ENCODE results near the gene EPN3. TPM values are rescaled to one million over a fixed set of nuclear protein-coding genes. Genes with fewer than 3 reads are reported as not detected.

Gene EPN3
- total RNA-seq: 10 to 100 TPM in 1 of 4 donors, under 1 TPM in 1, not detected in 2; 0.30 to 41.1 TPM

- no peak within 1 kb of the TSS for H3K27ac ChIP-seq
- intact Hi-C loops (cut with DNase I; ENCODE audit: low total_unique reads): no loop called here
- no peak for TF ChIP-seq POLR2A (IDR thresholded peaks at IDR 0.05)
- no peak for TF ChIP-seq CTCF (IDR thresholded peaks at IDR 0.05)
- H3K4me1 ChIP-seq: peaks cover 0 to 17% of the 10 kb centered on the region in 2 donors
- DNase-seq: no peak
- no peaks in the 10 kb centered on the region for H3K9me3 ChIP-seq
- H3K36me3 ChIP-seq: no peaks in the 10 kb centered on the region
- peak within 1 kb of the TSS in 1 of 2 donors; percentile 5 for H3K4me3 ChIP-seq
- peaks cover 0 to 6% of the 10 kb centered on the region in 2 donors for H3K27me3 ChIP-seq
These were observed at the start of gene EPN3 for GRCh38 chr17:50532452-50533024. TSS of gene EPN3 (plus strand) at chr17:50532735. CDS start at chr17:50536557, 3,822 bp downstream.

GRCh38 chr17:50483266-50483665, 49.3 kb upstream of the EPN3 start:
- Histone ChIP-seq H3K27me3 (no peaks in the 10 kb centered on the region), H3K27ac (peak overlapping the region; percentile 83 to 91), H3K4me1 (peaks cover 0 to 11% of the 10 kb centered on the region in 2 donors), H3K9me3 (no peaks in the 10 kb centered on the region), H3K4me3 (no peak overlapping the region), H3K36me3 (no peaks in the 10 kb centered on the region)
- DNase-seq: no peak
- intact Hi-C loops (cut with DNase I; ENCODE audit: low total_unique reads): no loop called here
- TF ChIP-seq POLR2A (IDR thresholded peaks at IDR 0.05) (no peak), CTCF (IDR thresholded peaks at IDR 0.05) (no peak)

DNA sequence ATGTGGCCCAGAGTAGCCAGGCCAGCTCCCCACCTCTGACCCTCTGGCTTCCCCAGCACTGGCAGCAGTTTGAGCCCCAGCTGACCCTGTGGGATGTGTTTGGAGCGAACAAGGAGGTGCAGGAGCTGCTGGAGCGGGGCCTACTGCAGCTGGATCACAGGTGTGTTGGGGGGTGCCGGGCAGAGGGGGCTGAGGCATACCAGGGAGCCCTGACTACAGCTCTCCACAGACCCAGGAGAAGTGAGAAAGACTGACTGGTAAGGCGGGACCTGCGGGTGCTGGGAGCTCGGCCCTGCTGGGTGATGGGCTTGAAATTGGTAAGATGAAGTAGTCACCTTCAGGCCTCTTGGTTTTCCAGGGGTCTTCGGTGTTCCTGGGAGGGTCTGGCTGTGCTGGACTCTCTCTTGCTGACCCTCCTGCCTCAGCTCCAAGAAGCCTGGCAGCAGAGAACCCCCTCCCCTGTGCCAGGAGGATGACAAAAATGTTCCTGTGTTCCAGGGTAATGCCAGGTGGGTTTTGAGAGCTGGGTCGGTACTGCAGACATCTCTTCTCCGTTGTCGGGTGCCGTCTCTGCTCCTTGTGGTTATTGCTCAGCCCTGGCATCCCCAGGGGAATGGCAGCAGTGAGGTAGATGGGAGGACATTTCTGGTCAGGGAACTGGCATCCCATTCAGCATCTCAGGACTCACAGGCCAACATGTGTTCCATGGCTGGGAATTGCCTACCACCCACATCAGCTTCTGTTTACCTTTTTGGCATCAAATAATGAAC, 48.0 kb upstream of the EPN3 start:
- DNase-seq: no peak
- Histone ChIP-seq H3K27ac (no peak overlapping the region), H3K4me1 (peaks cover 0 to 10% of the 10 kb centered on the region in 2 donors), H3K36me3 (no peaks in the 10 kb centered on the region), H3K27me3 (no peaks in the 10 kb centered on the region), H3K4me3 (no peak overlapping the region), H3K9me3 (no peaks in the 10 kb centered on the region)
- intact Hi-C loops (cut with DNase I; ENCODE audit: low total_unique reads): no loop called here
- TF ChIP-seq CTCF (IDR thresholded peaks at IDR 0.05) (no peak), POLR2A (IDR thresholded peaks at IDR 0.05) (no peak)

- Histone ChIP-seq H3K36me3 (no peaks in the 10 kb centered on the region), H3K9me3 (no peaks in the 10 kb centered on the region), H3K4me3 (no peak overlapping the region), H3K27ac (no peak overlapping the region), H3K27me3 (no peaks in the 10 kb centered on the region), H3K4me1 (peaks cover 0 to 4% of the 10 kb centered on the region in 2 donors)
- TF ChIP-seq POLR2A (IDR thresholded peaks at IDR 0.05): no peak
- no peak for TF ChIP-seq CTCF (IDR thresholded peaks at IDR 0.05)
- intact Hi-C loops (cut with DNase I; ENCODE audit: low total_unique reads): no loop called here
- no peak for DNase-seq
These were observed 45.1 kb upstream of the EPN3 start for GRCh38 chr17:50487213-50488096.

Data from uterus (tissue), 4 donors.